Bronchial epithelial cell (primary cell): Measurements from ENCODE around the gene GRK4. TPM values are rescaled to one million over a fixed set of nuclear protein-coding genes. Genes with fewer than 3 reads are reported as not detected.

Source experiments
- DNase-seq: peaks from one replicate; pipeline ENCODE4 v3.0.0-alpha.2; 2010; ENCODE audit warnings: low read depth
- FAIRE-seq: peaks from 2 replicates; lab custom pipeline; 2011; peaks lifted over from hg19 to GRCh38; lab: Jason Lieb, UNC
- H3K27me3 ChIP-seq: 2 replicates; pipeline ENCODE4 v1.5.1; 2011; ENCODE audit warnings: low read length; ENCODE audit not compliant: control insufficient read depth, insufficient read depth
- H3K36me3 ChIP-seq: 2 replicates; pipeline ENCODE4 v1.5.1; 2011; ENCODE audit warnings: low read length; ENCODE audit not compliant: control insufficient read depth, insufficient read depth
- H3K4me3 ChIP-seq: 2 replicates; pipeline ENCODE4 v1.5.1; 2011; ENCODE audit warnings: mild to moderate bottlenecking, low read depth, low read length, control low read depth
- CTCF ChIP-seq: IDR thresholded peaks from 2 replicates; pipeline ENCODE4 v1.5.1; 2011; ENCODE audit warnings: mild to moderate bottlenecking, moderate library complexity, low read length, control low read depth, inconsistent platforms; ENCODE audit not compliant: insufficient read depth, severe bottlenecking
- total RNA-seq: library from RNA; depleted of rRNA; stranded (reverse); fragments of >200 nt; gene quantifications from 2 replicates; pipeline ENCODE4 v1.2.1, GENCODE V29; 2014

Gene GRK4
- total RNA-seq, 1 donor from 2014 or later: 3.7 TPM

GRCh38 chr4:2930135-2930757 lies 33.1 kb upstream of the GRK4 start:
- DNase-seq: no peak
- no peak overlapping the region for H3K4me3 ChIP-seq
- no peak for TF ChIP-seq CTCF
- no peaks in the 10 kb centered on the region for H3K27me3 ChIP-seq
- no peak for FAIRE-seq
- H3K36me3 ChIP-seq: peaks cover 36% of the 10 kb centered on the region

- no peak for FAIRE-seq
- Histone ChIP-seq H3K36me3 (peaks cover 37% of the 10 kb centered on the region), H3K4me3 (no peak overlapping the region), H3K27me3 (no peaks in the 10 kb centered on the region)
- DNase-seq: no peak
- TF ChIP-seq CTCF: peak; percentile 39
Measured at GRCh38 chr4:2930758-2931511, 32.4 kb upstream of the GRK4 start.

- TF ChIP-seq CTCF: no peak
- peaks cover 31% of the 10 kb centered on the region for H3K36me3 ChIP-seq
- FAIRE-seq: no peak
Measured at GRCh38 chr4:2931512-2932301, 31.7 kb upstream of the GRK4 start.

GRCh38 chr4:2932321-2932950 lies 30.9 kb upstream of the GRK4 start:
- Histone ChIP-seq H3K36me3 (peaks cover 26% of the 10 kb centered on the region), H3K27me3 (no peaks in the 10 kb centered on the region), H3K4me3 (no peak overlapping the region)
- DNase-seq (no peak), FAIRE-seq (no peak)
- no peak for TF ChIP-seq CTCF

More at GRCh38 chr4:2931512-2932301, 31.7 kb upstream of the GRK4 start:
- no peak for DNase-seq
- H3K4me3 ChIP-seq: no peak overlapping the region
- H3K27me3 ChIP-seq: no peaks in the 10 kb centered on the region

GRCh38 chr4:2932951-2933565 lies 30.3 kb upstream of the GRK4 start:
- FAIRE-seq: no peak

More at GRCh38 chr4:2932951-2933565, 30.3 kb upstream of the GRK4 start:
- H3K36me3 ChIP-seq: peaks cover 25% of the 10 kb centered on the region
- peak overlapping the region; percentile 91 for H3K4me3 ChIP-seq
- H3K27me3 ChIP-seq: no peaks in the 10 kb centered on the region
- TF ChIP-seq CTCF: no peak
- no peak for DNase-seq
